ENCODE measurements around the gene ANKH.

DNA sequence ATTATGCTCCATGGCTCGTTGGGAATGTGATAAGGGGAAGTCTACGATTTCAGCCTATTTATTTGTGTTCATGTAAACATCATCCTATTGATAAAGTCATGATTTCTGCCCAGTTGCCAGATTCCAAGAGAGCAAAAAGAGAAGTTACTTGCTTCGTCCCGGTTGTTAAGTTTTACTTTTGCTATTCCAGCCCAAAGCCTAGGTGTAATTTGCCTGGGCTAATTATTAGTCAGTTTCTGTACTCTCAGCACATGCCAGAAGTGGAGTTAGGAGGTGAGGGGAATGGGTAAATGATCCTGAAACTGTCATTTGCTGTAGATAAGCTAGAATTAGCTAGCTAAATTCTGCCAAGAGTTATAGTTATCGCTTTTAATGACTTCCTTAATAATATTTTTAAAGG lies 4.5 kb upstream of the ANKH start:
- TF ChIP-seq CTCF (conservative IDR thresholded peaks at IDR 0.05 in 1 of 2, IDR thresholded peaks at IDR 0.05 in 1 of 2; ENCODE audit: extremely low read depth in 1 of 2, insufficient read depth in 1 of 2, low read depth in 1 of 2, low read length in 2 of 2) (no peak), EZH2 (IDR thresholded peaks at IDR 0.05; ENCODE audit: borderline replicate concordance, low read length) (no peak)
